Cardiac fibroblast (primary cell): ENCODE results near the gene LOXL1.

Source experiments
- DNase-seq, 2 donors: peaks; one replicate each; pipeline versions ENCODE4 v3.0.0 to v3.0.0-alpha.2; 2010; ENCODE audit warnings: low read depth in 2 of 2
- H3K4me3 ChIP-seq, 2 donors: replicated peaks in 1 of 2; 1 replicate in 1 of 2; 2 replicates in 1 of 2; pipeline ENCODE4 v1.5.1; 2011; ENCODE audit warnings: low read depth in 2 of 2, low read length in 2 of 2, mild to moderate bottlenecking in 2 of 2, moderate library complexity in 1 of 2
- TF ChIP-seq, protein P1 (sequence below): IDR thresholded peaks from one replicate; pipeline ENCODE4 v1.5.1; 2011; ENCODE audit warnings: low read depth, mild to moderate bottlenecking, low read length, inconsistent platforms

Gene LOXL1

DNA sequence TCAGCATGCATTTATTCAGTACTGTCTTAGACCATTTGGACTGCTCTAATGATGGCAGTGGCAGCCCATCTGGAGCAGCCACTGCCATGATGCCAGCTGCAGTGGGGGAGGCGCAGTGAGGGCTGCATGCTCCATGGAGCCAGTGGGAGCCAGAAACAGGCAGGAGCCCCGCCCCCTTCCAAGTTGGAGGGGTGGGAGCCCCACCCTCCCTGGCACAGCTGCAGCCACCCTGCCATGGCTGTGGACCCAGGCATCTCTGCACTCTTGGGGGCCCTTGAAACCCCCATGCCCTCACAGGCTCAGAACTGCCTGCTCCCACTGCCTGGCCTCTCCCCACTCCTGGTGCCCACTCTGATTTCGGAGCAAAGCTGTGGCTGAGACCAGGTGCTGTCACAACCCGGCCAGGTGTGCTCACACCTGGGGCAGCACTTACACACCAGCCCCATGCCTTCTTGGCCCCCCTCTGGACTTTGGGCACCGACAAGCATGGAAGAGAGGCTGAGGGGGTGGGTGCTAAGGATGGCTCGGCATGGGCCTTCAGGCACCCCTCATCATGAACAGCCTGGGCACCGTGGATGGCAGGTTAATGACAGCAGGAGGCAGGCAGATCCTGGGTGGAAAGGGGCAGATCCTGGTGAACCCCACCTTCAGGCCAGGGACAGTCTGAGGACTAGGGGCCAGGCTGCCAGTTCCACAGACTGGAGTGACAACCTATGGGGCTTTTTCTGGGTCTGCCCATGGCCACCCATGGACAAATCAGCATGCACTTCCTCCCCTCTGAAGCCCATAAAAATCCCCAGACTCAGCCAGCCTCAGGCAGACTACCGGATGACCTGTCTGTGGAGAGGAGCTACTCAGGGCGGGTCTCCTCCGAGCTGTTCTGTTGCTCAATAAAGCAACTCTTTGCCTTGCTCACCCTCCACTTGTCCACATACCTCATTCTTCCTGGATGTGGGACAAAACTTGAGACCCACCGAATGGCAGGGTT, 34.6 kb upstream of the LOXL1 start:
- TF ChIP-seq, protein P1, sequence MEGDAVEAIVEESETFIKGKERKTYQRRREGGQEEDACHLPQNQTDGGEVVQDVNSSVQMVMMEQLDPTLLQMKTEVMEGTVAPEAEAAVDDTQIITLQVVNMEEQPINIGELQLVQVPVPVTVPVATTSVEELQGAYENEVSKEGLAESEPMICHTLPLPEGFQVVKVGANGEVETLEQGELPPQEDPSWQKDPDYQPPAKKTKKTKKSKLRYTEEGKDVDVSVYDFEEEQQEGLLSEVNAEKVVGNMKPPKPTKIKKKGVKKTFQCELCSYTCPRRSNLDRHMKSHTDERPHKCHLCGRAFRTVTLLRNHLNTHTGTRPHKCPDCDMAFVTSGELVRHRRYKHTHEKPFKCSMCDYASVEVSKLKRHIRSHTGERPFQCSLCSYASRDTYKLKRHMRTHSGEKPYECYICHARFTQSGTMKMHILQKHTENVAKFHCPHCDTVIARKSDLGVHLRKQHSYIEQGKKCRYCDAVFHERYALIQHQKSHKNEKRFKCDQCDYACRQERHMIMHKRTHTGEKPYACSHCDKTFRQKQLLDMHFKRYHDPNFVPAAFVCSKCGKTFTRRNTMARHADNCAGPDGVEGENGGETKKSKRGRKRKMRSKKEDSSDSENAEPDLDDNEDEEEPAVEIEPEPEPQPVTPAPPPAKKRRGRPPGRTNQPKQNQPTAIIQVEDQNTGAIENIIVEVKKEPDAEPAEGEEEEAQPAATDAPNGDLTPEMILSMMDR = no peak
- no peak for DNase-seq
- no peak overlapping the region for H3K4me3 ChIP-seq

- TF ChIP-seq, protein P1 = no peak
- no peak overlapping the region for H3K4me3 ChIP-seq
- DNase-seq = no peak
Observed at GRCh38 chr15:73892446-73893226, 33.6 kb upstream of the LOXL1 start.

GRCh38 chr15:73894133-73894814, 32.0 kb upstream of the LOXL1 start:
- TF ChIP-seq, protein P1 = no peak
- no peak for DNase-seq
- H3K4me3 ChIP-seq = no peak overlapping the region

DNA sequence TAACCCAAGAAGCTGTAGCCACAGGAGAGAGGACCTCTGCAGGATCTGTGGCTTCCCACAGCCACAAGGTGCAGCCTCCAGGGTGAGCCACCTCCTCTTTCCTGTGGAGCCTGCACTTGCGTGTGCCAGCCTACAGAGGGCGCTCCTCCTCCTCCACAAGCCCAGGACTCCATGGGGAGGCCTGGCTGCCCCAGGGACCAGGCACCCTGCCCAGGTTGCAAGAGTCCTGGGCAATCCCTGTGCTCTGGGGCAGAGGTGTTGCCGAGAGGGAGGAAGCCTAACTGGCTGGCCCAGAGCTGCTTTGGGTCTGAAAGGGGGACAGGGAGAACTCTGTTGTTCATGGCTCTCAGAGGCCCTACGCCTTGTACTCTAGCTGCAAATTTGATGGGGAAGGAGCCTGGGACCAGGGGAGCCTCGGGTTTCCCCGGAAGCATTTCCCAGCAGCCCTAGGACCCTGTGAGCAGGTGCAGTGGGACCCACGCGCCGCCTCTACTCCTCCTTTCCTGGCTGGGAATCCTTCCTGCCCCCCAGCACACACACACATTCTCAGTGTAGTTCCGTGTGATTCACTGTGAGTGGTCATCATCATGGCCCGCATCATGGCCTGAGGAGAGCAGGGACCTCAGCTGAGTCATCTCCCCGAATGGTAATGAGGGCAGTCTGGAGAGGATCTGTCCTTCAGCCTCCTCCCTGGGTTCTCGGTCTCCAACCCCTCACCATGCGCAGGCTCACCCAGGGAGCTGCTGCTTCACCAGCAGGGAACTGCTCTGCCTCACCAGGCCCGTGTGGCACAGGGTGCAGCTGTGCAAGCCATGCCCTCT, 28.6 kb upstream of the LOXL1 start:
- no peak overlapping the region for H3K4me3 ChIP-seq
- peak; percentile 79 to 95 for DNase-seq
- TF ChIP-seq, protein P1 = peak; percentile 100

DNA sequence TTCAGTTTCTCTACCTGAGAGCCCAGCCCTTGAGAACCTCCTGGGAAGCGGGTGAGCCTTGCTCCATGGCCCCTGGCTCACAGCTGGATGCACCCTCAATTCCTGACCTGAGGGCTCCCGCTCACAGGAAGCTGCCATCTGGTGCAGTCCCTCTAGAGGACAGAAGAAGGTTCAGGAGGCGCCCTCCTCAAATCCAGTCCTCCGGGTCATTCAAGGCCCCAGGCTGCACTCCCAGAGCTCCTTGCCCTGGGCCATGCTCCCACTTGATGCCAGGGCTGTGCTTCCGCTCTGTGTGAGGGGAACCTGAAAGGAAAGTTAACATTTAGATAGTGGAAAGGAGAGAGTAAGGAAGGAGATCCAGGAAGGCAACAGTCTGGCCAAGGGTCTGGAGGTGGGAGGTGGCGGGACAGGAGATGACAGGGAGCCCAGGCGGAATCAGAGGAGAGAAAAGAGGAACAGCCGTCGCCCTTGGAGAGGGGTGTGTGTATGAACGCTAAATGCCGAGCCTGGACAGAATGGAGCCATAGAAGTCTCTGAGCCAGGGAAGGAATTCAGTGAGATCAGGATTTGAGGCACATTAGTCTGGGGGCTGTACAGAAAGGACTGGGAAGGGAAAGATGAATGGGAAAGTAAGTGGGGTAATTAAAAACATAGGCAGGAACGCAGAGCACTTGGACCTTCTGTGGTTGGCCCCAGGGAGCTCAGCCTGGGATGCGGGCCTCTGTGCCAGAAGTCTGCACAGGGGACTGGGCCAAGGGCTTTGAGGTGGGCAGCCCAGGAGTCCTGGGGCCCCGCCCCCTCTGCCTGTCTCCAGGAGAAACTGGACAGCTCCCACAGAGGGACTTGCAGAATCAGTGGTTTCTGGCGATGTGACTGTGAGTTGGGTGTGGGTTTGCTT, 26.8 kb upstream of the LOXL1 start:
- no peak overlapping the region for H3K4me3 ChIP-seq
- no peak for DNase-seq
- TF ChIP-seq, protein P1 = no peak
